Endothelial cell of hepatic sinusoid (primary cell): ENCODE data around the gene MYH8.

Source experiments
- in situ Hi-C: cut with HindIII; loops from 2 replicates; pipeline ENCODE4 v1.10.0; 2017; ENCODE audit warnings: low sequenced_read_pairs

Gene MYH8

DNA sequence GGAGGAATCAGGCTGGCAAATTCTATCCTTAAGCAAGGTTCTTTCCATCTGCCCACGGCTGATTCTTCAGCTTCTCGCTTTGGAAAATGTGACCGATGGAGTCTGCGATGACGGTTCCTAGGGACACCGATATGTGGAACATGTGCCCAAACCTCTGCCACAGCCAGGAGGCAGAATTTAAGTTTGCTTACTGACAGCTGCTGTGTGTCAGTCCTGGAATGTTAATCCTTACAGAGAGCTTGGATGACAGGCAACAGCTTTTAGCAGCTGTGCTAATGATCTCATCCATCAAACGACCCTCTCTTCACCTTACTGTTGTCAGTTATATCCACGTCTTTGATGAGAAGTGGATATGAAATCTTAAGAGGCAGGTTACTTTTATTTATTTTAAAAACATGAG is 37.6 kb downstream of the MYH8 start:
- in situ Hi-C loops = no loop called here

DNA sequence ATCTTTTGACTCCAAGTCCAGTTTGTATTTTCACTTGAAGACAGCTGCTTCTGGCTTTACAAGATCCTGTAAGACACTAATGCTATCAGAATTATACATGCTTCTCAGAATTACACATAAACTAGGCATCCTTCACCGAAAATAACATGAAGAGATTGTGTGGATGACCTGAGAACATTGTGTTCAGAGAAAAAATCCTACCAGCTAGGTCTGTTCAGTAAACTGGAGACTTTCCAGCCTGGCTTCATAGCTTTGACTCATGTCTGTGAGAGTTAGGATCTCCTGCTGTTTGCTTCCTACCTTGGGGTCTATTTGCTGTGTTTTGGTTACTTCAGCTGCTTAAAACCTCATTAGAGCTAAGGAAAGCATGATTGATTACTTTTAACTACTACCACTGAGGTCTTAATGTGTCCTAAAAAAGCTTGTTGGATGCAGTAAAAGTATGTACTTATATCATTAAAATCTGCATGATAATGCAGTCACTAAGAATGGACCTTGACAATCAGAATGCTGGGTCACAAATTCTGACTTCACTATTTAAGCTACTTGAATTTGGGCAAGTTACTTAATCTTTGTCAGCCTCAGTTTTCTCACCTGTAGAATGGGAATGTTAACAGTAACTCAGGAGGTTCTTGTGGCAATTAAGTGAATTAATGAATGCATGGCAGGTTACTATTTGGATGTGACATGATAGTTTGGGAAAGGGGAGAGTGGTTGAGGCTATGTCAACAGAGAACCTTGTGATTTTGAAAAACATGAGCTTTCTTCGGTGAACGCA is 40.9 kb downstream of the MYH8 start:
- in situ Hi-C loops = no loop called here

DNA sequence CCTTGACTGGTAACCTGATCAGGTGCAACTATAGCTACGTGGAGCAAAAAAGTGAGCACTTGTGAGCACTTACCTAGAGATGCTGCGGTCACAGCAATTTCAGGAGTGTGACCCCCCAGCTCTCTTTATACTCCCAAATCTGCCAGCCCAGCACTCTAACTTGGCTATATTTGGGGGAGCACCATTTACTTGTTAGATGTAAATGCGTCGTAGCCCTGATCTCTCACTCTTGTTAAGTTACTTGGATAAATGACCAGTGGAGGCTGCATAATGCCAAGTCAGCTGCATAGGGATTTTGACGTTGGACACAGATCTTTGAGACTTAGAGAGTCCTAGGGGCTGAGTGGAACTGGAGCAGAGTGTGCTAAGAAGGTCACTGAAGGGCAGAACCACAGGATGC is 48.8 kb downstream of the MYH8 start, which contains the start of gene MYH13:
TSS of gene MYH13 (minus strand) at position 101 of the 400 bp plus-strand sequence. CDS start 8,476 bp downstream, outside the sequence.
- in situ Hi-C loops = no loop called here

DNA sequence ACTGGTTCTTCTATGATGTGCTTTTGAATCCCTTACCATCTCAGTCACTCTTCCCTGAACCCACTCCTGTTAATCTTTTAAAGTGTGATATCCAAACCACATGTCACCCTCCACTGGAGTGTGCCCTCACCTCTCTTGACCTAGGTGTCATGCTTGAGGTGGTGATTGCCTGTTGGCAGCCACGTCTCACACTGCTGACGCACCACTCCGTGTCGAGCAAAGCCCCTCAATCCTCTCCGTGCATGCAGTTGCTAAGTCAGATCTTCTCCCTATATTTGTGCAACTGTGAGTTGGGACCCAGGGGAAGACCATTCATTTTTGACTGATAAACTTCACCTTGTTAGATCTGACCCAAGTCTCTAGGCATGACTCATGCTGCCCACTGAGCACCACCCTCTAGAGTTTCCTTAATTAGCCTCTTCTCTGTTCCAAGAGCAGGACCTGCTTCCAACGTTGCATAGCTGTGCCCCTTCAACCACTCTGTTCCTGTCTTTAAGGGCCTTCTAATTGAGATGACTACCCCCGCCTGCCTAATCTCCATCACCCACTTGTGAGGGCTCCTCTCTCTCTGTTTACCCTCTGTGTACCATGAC is 51.6 kb downstream of the MYH8 start:
- in situ Hi-C loops = no loop called here

DNA sequence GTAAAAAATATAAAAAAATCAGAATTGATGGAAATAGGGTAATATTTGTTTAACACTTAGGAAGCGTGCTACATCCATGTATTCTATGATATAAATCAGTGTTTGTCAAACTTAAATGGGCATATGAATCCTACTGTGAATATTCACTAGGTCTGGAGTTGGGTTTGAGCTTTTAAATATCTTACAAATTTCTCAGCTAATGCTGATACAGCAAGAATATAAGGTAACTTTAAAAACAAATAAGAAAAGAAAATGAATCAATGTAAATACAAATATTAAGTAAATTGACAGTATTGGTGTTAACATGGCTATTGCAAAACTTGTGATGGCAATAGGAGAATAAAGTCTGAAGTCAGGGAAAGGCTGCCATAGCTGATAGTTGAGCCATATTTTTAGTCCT is 52.5 kb downstream of the MYH8 start:
- in situ Hi-C loops = no loop called here

DNA sequence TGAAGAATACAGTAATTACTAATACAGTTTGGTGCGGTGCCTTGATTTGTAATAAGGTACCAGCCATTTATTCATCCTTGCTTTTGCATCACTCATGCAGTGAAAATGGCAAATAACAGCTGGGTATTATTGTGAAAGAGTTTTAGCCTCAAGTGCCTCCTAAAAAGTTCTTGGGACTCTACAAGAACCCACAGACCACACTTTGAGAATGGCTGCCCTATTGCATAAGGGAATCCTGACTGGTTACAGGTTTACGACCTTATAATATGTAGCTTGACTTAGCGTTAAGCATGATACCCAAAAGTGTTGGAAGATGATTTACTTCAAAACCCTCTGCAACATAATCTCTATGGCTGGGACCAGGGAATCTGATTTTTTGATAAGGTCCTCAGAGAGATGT is 53.2 kb downstream of the MYH8 start:
- in situ Hi-C loops = no loop called here

DNA sequence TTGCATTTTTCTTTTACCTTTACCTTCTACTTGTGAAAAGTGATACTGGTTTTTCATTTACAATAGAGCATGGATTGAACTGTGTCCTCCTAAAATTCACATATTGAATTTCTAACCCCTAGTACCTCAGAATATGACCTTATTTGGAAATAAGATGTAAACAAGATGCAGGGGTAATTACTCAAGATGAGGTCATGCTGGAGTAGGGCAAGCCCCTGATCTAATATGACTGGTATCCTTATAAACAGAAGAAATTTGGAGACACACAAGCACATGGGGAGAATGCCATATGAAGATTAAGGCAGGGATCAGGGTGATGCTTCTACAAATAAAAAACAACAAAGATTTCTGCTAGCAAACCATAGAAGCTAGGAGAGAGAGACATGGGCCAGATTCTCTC is 61.2 kb downstream of the MYH8 start:
- in situ Hi-C loops = no loop called here

DNA sequence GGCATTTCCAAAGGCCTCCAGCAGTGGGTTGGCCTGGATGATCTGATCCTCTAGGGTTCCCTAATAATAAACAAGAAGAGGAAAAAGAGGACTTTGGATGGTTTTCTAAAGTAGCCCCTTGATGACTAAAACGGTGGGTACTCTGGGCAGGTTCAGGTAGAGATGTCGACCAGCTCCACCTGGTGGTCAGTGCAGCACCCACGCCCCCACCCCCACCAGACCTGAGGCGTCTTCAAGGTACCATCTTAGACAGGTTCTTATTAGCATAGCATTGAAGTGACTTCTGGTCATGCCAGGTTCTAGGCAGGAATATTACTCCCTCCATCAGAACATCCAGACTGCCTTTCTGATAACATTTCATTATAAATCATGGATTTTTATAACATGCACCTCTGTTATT is 64.0 kb downstream of the MYH8 start:
- in situ Hi-C loops = no loop called here

DNA sequence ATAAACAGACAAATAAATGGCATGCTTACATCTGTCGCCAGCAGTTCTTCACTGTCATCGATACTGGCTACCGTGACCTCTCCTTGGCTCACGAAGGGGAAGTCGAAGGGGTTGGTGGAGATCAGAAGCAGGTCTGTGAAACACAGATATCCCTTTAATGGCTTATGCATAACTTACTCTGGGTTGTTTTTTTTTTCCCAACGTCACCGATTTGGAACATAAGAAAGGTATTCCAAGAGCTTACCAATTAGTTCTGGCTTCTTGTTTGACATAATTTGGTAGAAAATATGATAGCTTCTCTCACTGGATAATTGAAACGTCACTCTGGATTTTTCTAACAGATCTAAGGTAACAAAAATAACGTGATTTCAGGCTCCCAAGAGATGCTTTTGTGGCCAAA is 67.1 kb downstream of the MYH8 start:
- in situ Hi-C loops = loop anchor here (5.0 kb wide), 1 partner anchor 37 kb away; no protein-coding TSS in a partner anchor

DNA sequence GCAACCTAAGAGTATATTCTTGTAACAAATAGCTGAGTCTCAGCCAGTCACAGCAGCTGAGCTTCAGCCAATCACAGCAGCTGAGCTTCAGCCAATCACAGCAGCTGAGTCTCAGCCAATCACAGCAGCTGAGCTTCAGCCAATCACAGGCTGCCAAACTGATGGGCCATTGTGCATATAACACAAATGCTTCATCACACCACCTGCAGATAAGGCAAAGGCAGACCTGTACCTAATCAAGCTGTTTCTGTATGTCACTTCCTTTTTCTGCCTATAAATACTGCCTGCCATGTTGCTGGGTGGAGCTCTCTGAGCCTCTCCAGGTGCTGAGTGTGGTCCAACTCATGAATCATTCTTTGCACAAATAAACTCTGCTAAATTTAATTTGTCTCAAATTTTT is 68.9 kb downstream of the MYH8 start:
- in situ Hi-C loops = loop anchor here (5.0 kb wide), 1 partner anchor 36 kb away; no protein-coding TSS in a partner anchor

DNA sequence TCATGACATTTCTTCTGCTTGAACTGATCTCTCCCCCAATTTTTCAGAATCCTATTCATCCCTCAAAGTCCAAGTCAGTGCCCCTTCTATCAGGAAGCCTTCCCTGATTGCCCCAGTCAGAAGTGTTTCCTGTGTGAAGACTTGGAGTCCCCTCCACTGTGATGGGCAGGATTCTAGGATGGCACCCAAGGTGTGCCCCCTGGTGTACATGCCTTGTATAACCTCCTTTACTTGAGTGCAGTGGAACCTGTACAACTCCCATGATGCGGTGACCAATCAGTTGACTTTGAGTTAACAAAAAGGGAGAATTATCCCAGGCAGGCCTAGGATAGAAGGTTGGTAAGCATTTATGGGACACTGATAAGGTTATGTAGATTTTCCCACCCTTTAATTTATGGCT is 72.3 kb downstream of the MYH8 start:
- in situ Hi-C loops = no loop called here

DNA sequence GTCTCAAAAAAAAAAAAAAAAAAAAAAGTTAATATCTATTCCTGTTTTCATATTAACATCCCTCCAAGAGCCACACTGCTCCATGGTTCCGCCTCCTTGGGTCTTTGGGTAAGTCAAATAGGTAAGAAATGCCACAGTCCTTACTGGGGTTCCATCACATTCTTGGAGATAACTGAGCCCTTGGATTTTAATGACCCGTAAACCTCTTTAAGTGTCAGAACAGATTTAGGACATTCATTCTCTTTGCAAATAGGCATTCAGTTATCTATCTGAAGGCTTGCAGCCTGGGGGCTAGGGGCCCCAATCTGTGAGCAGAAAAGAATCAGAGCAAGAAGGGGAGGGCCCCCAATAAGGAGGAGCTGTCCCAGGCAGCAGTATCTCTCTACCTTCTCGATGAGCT is 76.9 kb downstream of the MYH8 start:
- in situ Hi-C loops = no loop called here
